Caco-2 (cell line): ENCODE data around the gene PCDH19. TPM values are rescaled to one million over a fixed set of nuclear protein-coding genes. Genes with fewer than 3 reads are reported as not detected.

ENCODE experiments used
- Bru-seq: library from RNA; stranded (reverse); fragments of 400-500 nt; gene quantifications from one replicate; lab custom pipeline; 2021; lab: Mats Ljungman, UMichigan
- BruChase-seq, 2 experiments: library from RNA; stranded (reverse); fragments of 400-500 nt; gene quantifications; one replicate each; lab custom pipeline; 2021; lab: Mats Ljungman, UMichigan
- BruUV-seq: library from RNA; stranded (reverse); fragments of 400-500 nt; replicated peaks from 2 replicates; lab custom pipeline; 2021; lab: Mats Ljungman, UMichigan
- CTCF ChIA-PET: fragments of 300-600 bp; sonication (Branson Sonifier 250); formaldehyde crosslinking; loops from one replicate; lab custom pipeline; 2022; ENCODE audit warnings: antibody characterized with exemption; lab: Charles Lee
- POLR2A ChIA-PET: fragments of 300-600 bp; sonication (Branson Sonifier 250); formaldehyde crosslinking; loops from one replicate; lab custom pipeline; 2022; ENCODE audit warnings: antibody characterized with exemption; lab: Charles Lee
- DNase-seq, 2 experiments: peaks; one replicate each; pipeline versions ENCODE4 v3.0.0 to v3.0.0-alpha.2; 2020 to 2022
- H3K27me3 ChIP-seq: replicated peaks from 2 replicates; pipeline ENCODE4 v1.6.0; 2011; ENCODE audit warnings: low read length; ENCODE audit not compliant: control insufficient read depth, insufficient read depth
- H3K36me3 ChIP-seq: 2 replicates; pipeline ENCODE4 v1.5.1; 2011; ENCODE audit warnings: low read length; ENCODE audit not compliant: control insufficient read depth, insufficient read depth
- H3K4me1 ChIP-seq: fragments of 250-450 bp; sonication (Bioruptor Pico); 2 replicates; pipeline ENCODE4 v1.5.1; 2020; ENCODE audit warnings: mild to moderate bottlenecking
- H3K4me3 ChIP-seq: 2 replicates; pipeline ENCODE4 v1.5.1; 2011; ENCODE audit warnings: low read depth, mild to moderate bottlenecking, control low read depth, low read length
- H3K9me3 ChIP-seq: fragments of 250-450 bp; sonication (Bioruptor Pico); 2 replicates; pipeline ENCODE4 v1.5.1; 2020; ENCODE audit warnings: mild to moderate bottlenecking, moderate library complexity
- H3K27ac Mint-ChIP-seq: one replicate; pipeline ENCODE4 v1.8.0; 2022; ENCODE audit warnings: mixed read lengths; ENCODE audit not compliant: unreplicated experiment
- H3K27me3 Mint-ChIP-seq: one replicate; pipeline ENCODE4 v1.8.0; 2022; ENCODE audit warnings: mixed read lengths; ENCODE audit not compliant: insufficient read depth, unreplicated experiment
- H3K36me3 Mint-ChIP-seq: one replicate; pipeline ENCODE4 v1.8.0; 2022; ENCODE audit warnings: mild to moderate bottlenecking, mixed read lengths; ENCODE audit not compliant: insufficient read depth, unreplicated experiment
- H3K4me1 Mint-ChIP-seq: one replicate; pipeline ENCODE4 v1.8.0; 2022; ENCODE audit warnings: low read depth, mixed read lengths; ENCODE audit not compliant: unreplicated experiment
- H3K4me3 Mint-ChIP-seq: one replicate; pipeline ENCODE4 v1.8.0; 2022; ENCODE audit warnings: mild to moderate bottlenecking, moderate library complexity, mixed read lengths; ENCODE audit not compliant: unreplicated experiment
- H3K9me3 Mint-ChIP-seq: one replicate; pipeline ENCODE4 v1.8.0; 2022; ENCODE audit warnings: mixed read lengths; ENCODE audit not compliant: unreplicated experiment
- CTCF ChIP-seq, 2 experiments: fragments of 200-600 bp in 1 of 2; IDR thresholded peaks; 1 replicate in 1 of 2; 2 replicates in 1 of 2; pipeline versions ENCODE4 v1.5.1 to v1.8.0; 2011 to 2022; ENCODE audit warnings: antibody characterized with exemption in 1 of 2, control low read depth in 1 of 2, inconsistent platforms in 1 of 2, low read depth in 1 of 2, low read length in 1 of 2, mild to moderate bottlenecking in 1 of 2, moderate library complexity in 1 of 2; ENCODE audit not compliant: insufficient read depth in 1 of 2, severe bottlenecking in 1 of 2, unreplicated experiment in 1 of 2
- intact Hi-C: fragments of 100-400 bp; cut with micrococcal nuclease; formaldehyde crosslinking; loops from one replicate; pipeline ENCODE4 v1.10.0; 2022; ENCODE audit not compliant: unreplicated experiment
- long read RNA-seq: library from polyadenylated mRNA; stranded (forward); transcript quantifications from one replicate; pipeline ENCODE4 v2.0.0, GENCODE V29; 2022
- total RNA-seq: library from RNA; stranded (reverse); gene quantifications from 2 replicates; pipeline ENCODE4 v1.2.3, GENCODE V29; 2022

Gene PCDH19
- total RNA-seq (0.11 and 0.14 TPM in 2 replicates), Bru-seq, nascent RNA (percentile 20 among the genes with signal in this experiment), BruChase-seq, experiment 1, labeled RNA remaining after a 2-hour chase (percentile 18 among the genes with signal in this experiment), BruChase-seq, experiment 2, labeled RNA remaining after a 6-hour chase (percentile 21 among the genes with signal in this experiment)
- long read RNA-seq, result 0 reads

- H3K27me3 ChIP-seq, result no peaks in the 10 kb centered on the region; the same call in 1 of the 2 replicates
- H3K9me3 ChIP-seq, result no peaks in the 10 kb centered on the region
- Mint-ChIP-seq H3K27me3 (peaks cover 17% of the 10 kb centered on the region), H3K4me1 (peaks cover 5% of the 10 kb centered on the region), H3K4me3 (peak within 1 kb of the TSS; percentile 78), H3K36me3 (no peaks in the 10 kb centered on the region), H3K9me3 (no peaks in the 10 kb centered on the region), H3K27ac (no peak within 1 kb of the TSS)
- BruUV-seq, result no TSS peak
- ChIA-PET POLR2A (no interaction called here), CTCF (interaction anchor here (0.6 to 1.9 kb wide), 3 partner anchors 42 to 691 kb away, joined by 4 to 6 read pairs (median 4); no protein-coding TSS in a partner anchor)
- no peaks in the 10 kb centered on the region for H3K4me1 ChIP-seq
- peak within 1 kb of the TSS; percentile 30 for H3K4me3 ChIP-seq
- no peak for TF ChIP-seq CTCF (IDR thresholded peaks at IDR 0.05; ENCODE audit: insufficient read depth in 1 of 2, low read depth in 1 of 2, low read length in 1 of 2, severe bottlenecking in 1 of 2, unreplicated experiment in 1 of 2)
- H3K36me3 ChIP-seq, result no peaks in the 10 kb centered on the region
- DNase-seq, result peak; percentile 54 to 64
- intact Hi-C loops, result loop anchor here (5.0 kb wide), 1 partner anchor 333 kb away; no protein-coding TSS in a partner anchor
Measured at GRCh38 chrX:100409610-100410590, at the start of gene PCDH19. TSS of gene PCDH19 (minus strand) at chrX:100410273. CDS start at chrX:100408597, 1,676 bp downstream.

GRCh38 chrX:100449696-100450608, 39.9 kb upstream of the PCDH19 start:
- Mint-ChIP-seq H3K27ac (no peak overlapping the region), H3K4me3 (no peak overlapping the region), H3K4me1 (no peaks in the 10 kb centered on the region), H3K27me3 (no peaks in the 10 kb centered on the region), H3K9me3 (no peaks in the 10 kb centered on the region), H3K36me3 (no peaks in the 10 kb centered on the region)
- no peak for DNase-seq
- Histone ChIP-seq H3K27me3 (no peaks in the 10 kb centered on the region), H3K36me3 (no peaks in the 10 kb centered on the region), H3K4me1 (no peaks in the 10 kb centered on the region), H3K4me3 (no peak overlapping the region), H3K9me3 (no peaks in the 10 kb centered on the region)
- intact Hi-C loops, result no loop called here
- ChIA-PET POLR2A (no interaction called here), CTCF (interaction anchor here (1.6 kb wide), 1 partner anchor 37 kb away, joined by 4 read pairs; no protein-coding TSS in a partner anchor)
- no TSS peak for BruUV-seq
- TF ChIP-seq CTCF (IDR thresholded peaks at IDR 0.05; ENCODE audit: insufficient read depth in 1 of 2, low read depth in 1 of 2, low read length in 1 of 2, severe bottlenecking in 1 of 2, unreplicated experiment in 1 of 2), result no peak
